HEK293T (cell line): Measurements from ENCODE around the gene MTREX.

Source experiments
- BHLHE40 ChIP-seq: fragments of 450-650 bp; IDR thresholded peaks from 2 replicates; pipeline ENCODE4 v1.6.1; 2016; ENCODE audit warnings: mild to moderate bottlenecking, moderate library complexity, borderline replicate concordance
- SP1 ChIP-seq: fragments of 450-650 bp; IDR thresholded peaks from 2 replicates; pipeline ENCODE4 v1.6.1; 2017

DNA sequence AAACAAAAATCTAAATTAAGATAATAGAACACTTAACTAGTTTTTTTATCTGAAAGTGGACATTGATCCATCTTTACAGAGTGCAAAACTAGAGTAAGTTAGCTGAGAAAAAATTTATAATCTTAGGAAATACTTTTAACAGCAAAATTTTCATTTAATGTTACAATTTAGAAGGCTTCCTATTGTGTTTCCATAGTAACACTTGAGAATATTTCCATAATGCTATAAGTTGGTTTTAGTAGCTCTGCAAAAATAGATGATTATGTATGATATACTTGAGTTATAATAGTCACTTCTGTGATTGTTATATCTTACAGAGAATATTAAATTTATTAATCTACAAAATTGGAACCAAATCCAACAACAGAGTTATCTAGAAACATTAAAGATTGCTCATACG is 78.6 kb downstream of the MTREX start:
- TF ChIP-seq BHLHE40 (no peak), SP1 (no peak)
